Breast epithelium (tissue), 4 donors: ENCODE results near the gene CEP131. TPM values are rescaled to one million over a fixed set of nuclear protein-coding genes. Genes with fewer than 3 reads are reported as not detected.

Experiments
- DNase-seq, 2 donors: peaks; one replicate each; pipeline ENCODE4 v3.0.0-alpha.2; 2019; ENCODE audit warnings: low spot score in 2 of 2
- H3K27ac ChIP-seq, 2 donors: fragments of 200-600 bp; sonication (generic) in 1 of 2; one replicate each; pipeline ENCODE4 v1.5.1; 2016 to 2019; ENCODE audit warnings: mild to moderate bottlenecking in 1 of 2
- H3K27me3 ChIP-seq, 2 donors: fragments of 200-600 bp; sonication (generic) in 1 of 2; one replicate each; pipeline versions ENCODE4 v1.5.1 to v1.6.0; 2017 to 2019; ENCODE audit warnings: control low read depth in 1 of 2, mild to moderate bottlenecking in 1 of 2
- H3K36me3 ChIP-seq: fragments of 200-600 bp; one replicate; pipeline ENCODE4 v1.5.1; 2019
- H3K4me1 ChIP-seq, 2 donors: fragments of 200-600 bp; sonication (generic); one replicate each; pipeline ENCODE4 v1.5.1; 2016 to 2019; ENCODE audit warnings: control low read depth in 1 of 2
- H3K4me3 ChIP-seq, 3 donors: fragments of 200-600 bp; sonication (generic); 1 replicate in 2 of 3; 2 replicates in 1 of 3; pipeline ENCODE4 v1.5.1; 2016 to 2019; ENCODE audit warnings: mild to moderate bottlenecking in 3 of 3, moderate library complexity in 2 of 3
- H3K9me3 ChIP-seq, 2 donors: fragments of 200-600 bp; sonication (generic) in 1 of 2; one replicate each; pipeline ENCODE4 v1.5.1; 2016 to 2019; ENCODE audit warnings: control low read depth in 1 of 2
- POLR2A ChIP-seq: fragments of 450-650 bp; IDR thresholded peaks from one replicate; pipeline ENCODE4 v1.6.1; 2016; ENCODE audit warnings: antibody characterized with exemption, mild to moderate bottlenecking, moderate library complexity
- POLR2AphosphoS5 ChIP-seq, 3 donors: sonication (generic); formaldehyde crosslinking; IDR thresholded peaks; one replicate each; pipeline ENCODE4 v1.6.1; 2017; ENCODE audit warnings: antibody characterized with exemption in 3 of 3
- intact Hi-C: fragments of 100-400 bp; cut with DNase I; formaldehyde crosslinking; loops from one replicate; pipeline ENCODE4 v1.15.1; 2023; ENCODE audit warnings: low total_unique reads
- total RNA-seq, 3 donors: library from RNA; depleted of rRNA; stranded (reverse); fragments of >200 nt; gene quantifications; one replicate each; pipeline ENCODE4 v1.1.0, GENCODE V29; 2016
- TF ChIP-seq, protein P1 (sequence below), 3 donors: fragments of 450-650 bp; IDR thresholded peaks; one replicate each; pipeline ENCODE4 v1.5.1; 2016 to 2017; ENCODE audit warnings: antibody characterized with exemption in 3 of 3, mild to moderate bottlenecking in 3 of 3, moderate library complexity in 3 of 3

The CEP131 gene
- total RNA-seq, 3 donors from 2014 or later: 6.9 to 12.8 (median 9.7) TPM

- no peak for DNase-seq
- H3K4me3 ChIP-seq: no peak overlapping the region
- no peak overlapping the region for H3K27ac ChIP-seq
- intact Hi-C loops: no loop called here
- no peaks in the 10 kb centered on the region for H3K9me3 ChIP-seq
- H3K4me1 ChIP-seq: no peaks in the 10 kb centered on the region
- H3K27me3 ChIP-seq: no peaks in the 10 kb centered on the region
- H3K36me3 ChIP-seq: no peaks in the 10 kb centered on the region
- TF ChIP-seq POLR2A: no peak
- no peak for TF ChIP-seq POLR2AphosphoS5 (IDR thresholded peaks at IDR 0.05)
- TF ChIP-seq, protein P1, sequence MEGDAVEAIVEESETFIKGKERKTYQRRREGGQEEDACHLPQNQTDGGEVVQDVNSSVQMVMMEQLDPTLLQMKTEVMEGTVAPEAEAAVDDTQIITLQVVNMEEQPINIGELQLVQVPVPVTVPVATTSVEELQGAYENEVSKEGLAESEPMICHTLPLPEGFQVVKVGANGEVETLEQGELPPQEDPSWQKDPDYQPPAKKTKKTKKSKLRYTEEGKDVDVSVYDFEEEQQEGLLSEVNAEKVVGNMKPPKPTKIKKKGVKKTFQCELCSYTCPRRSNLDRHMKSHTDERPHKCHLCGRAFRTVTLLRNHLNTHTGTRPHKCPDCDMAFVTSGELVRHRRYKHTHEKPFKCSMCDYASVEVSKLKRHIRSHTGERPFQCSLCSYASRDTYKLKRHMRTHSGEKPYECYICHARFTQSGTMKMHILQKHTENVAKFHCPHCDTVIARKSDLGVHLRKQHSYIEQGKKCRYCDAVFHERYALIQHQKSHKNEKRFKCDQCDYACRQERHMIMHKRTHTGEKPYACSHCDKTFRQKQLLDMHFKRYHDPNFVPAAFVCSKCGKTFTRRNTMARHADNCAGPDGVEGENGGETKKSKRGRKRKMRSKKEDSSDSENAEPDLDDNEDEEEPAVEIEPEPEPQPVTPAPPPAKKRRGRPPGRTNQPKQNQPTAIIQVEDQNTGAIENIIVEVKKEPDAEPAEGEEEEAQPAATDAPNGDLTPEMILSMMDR (IDR thresholded peaks at IDR 0.05): no peak
Measured at GRCh38 chr17:81244358-81245023, 21.7 kb upstream of the CEP131 start.

- no peaks in the 10 kb centered on the region for H3K4me1 ChIP-seq
- no peak for TF ChIP-seq POLR2A
- TF ChIP-seq, protein P1 (IDR thresholded peaks at IDR 0.05): no peak
- TF ChIP-seq POLR2AphosphoS5 (IDR thresholded peaks at IDR 0.05): no peak
- H3K4me3 ChIP-seq: no peak overlapping the region
- no peak for DNase-seq
- no peaks in the 10 kb centered on the region for H3K36me3 ChIP-seq
- no peaks in the 10 kb centered on the region for H3K27me3 ChIP-seq
- H3K27ac ChIP-seq: no peak overlapping the region
- H3K9me3 ChIP-seq: no peaks in the 10 kb centered on the region
- intact Hi-C loops: no loop called here
Measured at GRCh38 chr17:81243333-81243664, 20.5 kb upstream of the CEP131 start.

DNA sequence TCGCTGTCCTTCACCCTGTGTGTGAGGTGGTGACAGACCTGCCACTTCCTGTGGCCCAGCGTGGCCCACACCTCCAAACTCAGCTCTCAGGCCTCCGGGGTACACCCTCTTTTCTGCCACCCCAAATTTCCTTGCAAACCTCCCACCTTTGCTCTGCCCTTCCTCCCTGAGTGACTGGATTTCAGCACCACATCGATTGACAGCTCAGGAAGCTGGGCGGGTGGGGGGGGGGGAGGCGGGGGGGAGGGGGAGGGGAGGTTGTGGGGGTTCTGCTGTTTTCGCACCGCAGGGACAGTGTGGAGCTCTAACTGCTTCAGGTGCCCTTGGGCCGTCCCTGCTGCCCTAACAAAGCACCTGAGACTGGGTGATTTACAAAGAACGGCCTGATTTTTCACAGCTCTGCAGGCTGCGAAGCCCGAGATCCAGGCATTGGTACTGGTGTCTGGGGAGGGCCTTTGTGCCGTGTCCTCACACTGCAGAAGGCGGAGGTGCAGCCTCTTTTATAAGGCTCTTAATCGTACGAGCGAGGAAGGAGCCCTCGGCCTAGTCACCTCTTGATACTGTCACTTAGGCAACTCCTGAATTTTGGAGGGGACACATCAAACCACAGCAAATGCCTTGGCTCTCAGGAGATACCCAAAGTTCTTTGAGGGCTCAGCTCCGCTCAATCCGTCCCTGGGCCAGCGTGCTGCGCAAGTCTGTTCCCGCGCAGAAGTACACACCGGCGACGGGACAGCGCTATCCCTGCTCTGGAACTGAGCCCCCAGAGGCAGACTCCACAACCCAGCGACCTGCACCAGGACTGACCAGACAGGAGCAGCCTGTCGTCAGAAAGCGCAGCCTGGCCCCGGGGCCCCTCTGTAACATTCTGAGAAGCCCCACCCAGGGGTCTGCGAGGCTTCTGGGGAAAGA is 19.9 kb upstream of the CEP131 start:
- H3K27me3 ChIP-seq: no peaks in the 10 kb centered on the region

GRCh38 chr17:81241648-81242420 is 19.1 kb upstream of the CEP131 start:
- Histone ChIP-seq H3K27ac (no peak overlapping the region), H3K4me3 (no peak overlapping the region), H3K9me3 (no peaks in the 10 kb centered on the region), H3K27me3 (no peaks in the 10 kb centered on the region), H3K36me3 (no peaks in the 10 kb centered on the region), H3K4me1 (peaks cover 0 to 13% of the 10 kb centered on the region in 2 donors)
- TF ChIP-seq, protein P1 (IDR thresholded peaks at IDR 0.05): peak; percentile 54 to 69 (median 59)
- no peak for TF ChIP-seq POLR2AphosphoS5 (IDR thresholded peaks at IDR 0.05)
- intact Hi-C loops: no loop called here
- DNase-seq: peak in 1 of 2 donors; percentile 55

More for the DNA sequence above, 19.9 kb upstream of the CEP131 start:
- H3K4me1 ChIP-seq: peaks cover 0 to 5% of the 10 kb centered on the region in 2 donors
- H3K9me3 ChIP-seq: no peaks in the 10 kb centered on the region
- no peak overlapping the region for H3K4me3 ChIP-seq
- H3K36me3 ChIP-seq: no peaks in the 10 kb centered on the region
- TF ChIP-seq POLR2A: no peak
- TF ChIP-seq POLR2AphosphoS5 (IDR thresholded peaks at IDR 0.05): no peak
- TF ChIP-seq, protein P1 (IDR thresholded peaks at IDR 0.05): no peak
- no peak overlapping the region for H3K27ac ChIP-seq
- intact Hi-C loops: no loop called here
- DNase-seq: no peak
